Tibial artery (tissue), 4 donors: ENCODE data around the gene ITGA5.
A peak's percentile ranks its signal among the peaks of the same experiment; 100 is the strongest.

ENCODE experiments used
- DNase-seq, 2 donors: peaks; one replicate each; pipeline ENCODE4 v3.0.0-alpha.2; 2019
- H3K27ac ChIP-seq, 2 donors: fragments of 200-600 bp; sonication (generic) in 1 of 2; 1 replicate in 1 of 2; 2 replicates in 1 of 2; pipeline ENCODE4 v1.5.1; 2018 to 2019; ENCODE audit warnings: mild to moderate bottlenecking in 1 of 2
- H3K27me3 ChIP-seq, 2 donors: fragments of 200-600 bp; sonication (generic) in 1 of 2; one replicate each; pipeline versions ENCODE4 v1.5.1 to v1.6.0; 2016 to 2019
- H3K36me3 ChIP-seq, 3 donors: fragments of 200-600 bp; sonication (generic) in 2 of 3; one replicate each; pipeline ENCODE4 v1.5.1; 2016 to 2019; ENCODE audit warnings: mild to moderate bottlenecking in 2 of 3
- H3K4me1 ChIP-seq, 4 donors: fragments of 200-600 bp; sonication (generic) in 2 of 4; 1 replicate in 3 of 4; 2 replicates in 1 of 4; pipeline ENCODE4 v1.5.1; 2016 to 2019
- H3K4me3 ChIP-seq, 2 donors: fragments of 200-600 bp; sonication (generic) in 1 of 2; 1 replicate in 1 of 2; 2 replicates in 1 of 2; pipeline ENCODE4 v1.5.1; 2018 to 2019; ENCODE audit warnings: mild to moderate bottlenecking in 2 of 2
- H3K9me3 ChIP-seq, 3 donors: fragments of 200-600 bp; sonication (generic) in 1 of 3; one replicate each; pipeline ENCODE4 v1.5.1; 2016 to 2019
- CTCF ChIP-seq, 2 experiments: fragments of 200-600 bp in 1 of 2; fragments of 450-650 bp in 1 of 2; IDR thresholded peaks; one replicate each; pipeline ENCODE4 v1.5.1; 2017 to 2019; ENCODE audit warnings: antibody characterized with exemption in 2 of 2, mild to moderate bottlenecking in 1 of 2, moderate library complexity in 1 of 2
- intact Hi-C: fragments of 100-400 bp; cut with DNase I; formaldehyde crosslinking; loops from one replicate; pipeline ENCODE4 v1.15.0; 2023; ENCODE audit warnings: low total_unique reads

ITGA5 gene

GRCh38 chr12:54439096-54439495 lies 20.0 kb upstream of the ITGA5 start:
- TF ChIP-seq CTCF (IDR thresholded peaks at IDR 0.05) = no peak
- Histone ChIP-seq H3K9me3 (no peaks in the 10 kb centered on the region), H3K36me3 (no peaks in the 10 kb centered on the region), H3K27ac (peak overlapping the region; percentile 57 to 74), H3K4me1 (peaks cover 0 to 42% (median 8%) of the 10 kb centered on the region in 4 donors), H3K27me3 (no peaks in the 10 kb centered on the region), H3K4me3 (peak overlapping the region in 1 of 2 donors; percentile 12)
- intact Hi-C loops = loop anchor here (5.0 kb wide), 1 partner anchor 42 kb away; no protein-coding TSS in a partner anchor
- DNase-seq = no peak

DNA sequence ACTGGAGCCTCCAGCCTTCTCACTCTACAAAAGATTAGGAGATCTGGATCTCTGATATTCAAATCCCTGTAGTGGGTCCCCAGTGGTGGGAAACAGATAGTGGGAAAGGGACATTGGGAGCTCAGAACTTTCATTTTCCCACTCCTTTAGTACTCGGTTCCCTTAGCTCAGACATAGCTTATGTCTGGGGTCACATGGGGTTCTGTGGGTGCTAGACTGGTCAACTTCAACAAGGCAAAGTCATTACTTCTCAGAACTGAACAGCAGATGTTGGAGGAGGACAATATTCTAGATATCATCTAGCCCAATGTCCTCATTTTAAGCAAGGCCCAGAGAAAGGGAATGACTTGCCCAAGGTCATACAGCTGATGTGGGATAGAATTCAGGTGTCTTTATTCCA lies 19.5 kb upstream of the ITGA5 start:
- no peaks in the 10 kb centered on the region for H3K9me3 ChIP-seq
- DNase-seq = no peak
- H3K36me3 ChIP-seq = no peaks in the 10 kb centered on the region
- H3K27ac ChIP-seq = peak overlapping the region; percentile 57 to 74
- H3K4me1 ChIP-seq = peaks cover 0 to 47% (median 8%) of the 10 kb centered on the region in 4 donors
- TF ChIP-seq CTCF (IDR thresholded peaks at IDR 0.05) = no peak
- no peak overlapping the region for H3K4me3 ChIP-seq
- no peaks in the 10 kb centered on the region for H3K27me3 ChIP-seq
- intact Hi-C loops = loop anchor here (5.0 kb wide), 1 partner anchor 41 kb away; no protein-coding TSS in a partner anchor

GRCh38 chr12:54437697-54438096 lies 18.6 kb upstream of the ITGA5 start:
- Histone ChIP-seq H3K4me3 (no peak overlapping the region), H3K9me3 (no peaks in the 10 kb centered on the region), H3K27ac (peak overlapping the region in 1 of 2 donors; percentile 74), H3K4me1 (peaks cover 0 to 56% (median 14%) of the 10 kb centered on the region in 4 donors), H3K27me3 (no peaks in the 10 kb centered on the region), H3K36me3 (no peaks in the 10 kb centered on the region)
- DNase-seq = no peak
- no peak for TF ChIP-seq CTCF (IDR thresholded peaks at IDR 0.05)
- intact Hi-C loops = loop anchor here (5.0 kb wide), 1 partner anchor 40 kb away; no protein-coding TSS in a partner anchor

DNA sequence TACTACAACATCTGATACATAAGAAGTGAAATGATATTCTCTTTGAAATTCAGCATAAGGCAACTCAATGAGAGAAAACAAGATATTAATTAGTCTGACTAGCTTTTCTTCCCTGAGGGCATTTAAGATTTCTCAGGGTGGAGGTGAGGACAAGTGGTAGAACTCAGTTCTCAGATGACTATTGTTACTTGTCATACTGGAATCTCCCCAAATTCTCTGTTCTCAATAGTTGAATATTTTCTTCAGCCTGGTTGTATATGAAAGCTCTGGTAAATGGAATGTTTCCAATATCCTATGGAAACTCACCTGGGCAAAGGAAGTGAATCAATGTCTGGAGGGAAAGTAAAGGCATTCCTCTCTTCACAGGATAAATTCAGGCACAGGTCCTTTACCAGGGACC lies 18.2 kb upstream of the ITGA5 start:
- Histone ChIP-seq H3K27ac (peak overlapping the region in 1 of 2 donors; percentile 74), H3K4me3 (no peak overlapping the region), H3K27me3 (no peaks in the 10 kb centered on the region), H3K4me1 (peaks cover 0 to 60% (median 18%) of the 10 kb centered on the region in 4 donors), H3K36me3 (no peaks in the 10 kb centered on the region), H3K9me3 (no peaks in the 10 kb centered on the region)
- no peak for TF ChIP-seq CTCF (IDR thresholded peaks at IDR 0.05)
- intact Hi-C loops = loop anchor here (5.0 kb wide), 1 partner anchor 40 kb away; no protein-coding TSS in a partner anchor
- DNase-seq = no peak

DNA sequence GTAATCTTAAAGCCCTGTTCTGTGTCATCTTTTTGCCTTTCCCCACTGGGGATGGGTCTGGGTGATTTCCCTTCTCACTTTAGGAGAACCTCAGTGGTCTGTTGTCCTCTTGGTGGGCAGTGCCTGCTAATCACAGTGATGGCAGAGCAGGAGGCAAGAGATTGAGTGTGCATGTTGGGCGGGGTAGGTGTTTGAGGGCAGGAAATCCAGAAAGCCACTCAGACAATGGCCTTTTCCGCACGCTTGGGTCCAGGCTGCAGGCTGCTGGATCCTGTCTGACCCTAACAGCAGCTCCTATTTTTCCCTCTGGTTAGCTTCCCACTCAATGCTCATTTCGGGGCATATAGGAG lies 13.7 kb upstream of the ITGA5 start:
- no peak for DNase-seq
- H3K4me3 ChIP-seq = peak overlapping the region in 1 of 2 donors; percentile 34
- no peak for TF ChIP-seq CTCF (IDR thresholded peaks at IDR 0.05)
- H3K27me3 ChIP-seq = no peaks in the 10 kb centered on the region
- intact Hi-C loops = no loop called here
- peaks cover 0 to 87% (median 45%) of the 10 kb centered on the region in 4 donors for H3K4me1 ChIP-seq
- H3K9me3 ChIP-seq = no peaks in the 10 kb centered on the region
- H3K36me3 ChIP-seq = no peaks in the 10 kb centered on the region
- peak overlapping the region; percentile 93 to 98 for H3K27ac ChIP-seq
